ENCODE data around the gene GPX8. TPM values are rescaled to one million over a fixed set of nuclear protein-coding genes. Genes with fewer than 3 reads are reported as not detected.

The GPX8 gene
- total and polyA plus RNA-seq, 7 donors = 1.6 to 4.2 (median 2.4) TPM

- no peaks in the 10 kb centered on the region for H3K9me3 ChIP-seq
- 41 to 72% (median 69%) methylated on average over 1 of the region's 1 CpG for WGBS, 3 donors
- no peak overlapping the region for H3K27ac ChIP-seq
- no peaks in the 10 kb centered on the region for H3K36me3 ChIP-seq (ENCODE audit: insufficient read depth in 1 of 2, low read depth in 1 of 2)
- no peak for TF ChIP-seq CTCF (IDR thresholded peaks at IDR 0.05)
- intact Hi-C loops (cut with DNase I) = no loop called here
- H3K4me1 ChIP-seq = peaks cover 6% of the 10 kb centered on the region
- no peak overlapping the region for H3K4me3 ChIP-seq
- DNase-seq = no peak
- peaks cover 5 to 59% (median 11%) of the 10 kb centered on the region in 3 donors for H3K27me3 ChIP-seq (ENCODE audit: insufficient read depth in 3 of 3, low read length in 2 of 3)
- no peak for ATAC-seq
These were observed 20.0 kb downstream of the GPX8 start for GRCh38 chr5:55180016-55180415.

- intact Hi-C loops (cut with DNase I) = no loop called here
- Histone ChIP-seq H3K4me3 (no peak overlapping the region), H3K4me1 (no peaks in the 10 kb centered on the region), H3K9me3 (no peaks in the 10 kb centered on the region), H3K36me3 (ENCODE audit: insufficient read depth in 1 of 2, low read depth in 1 of 2) (no peaks in the 10 kb centered on the region), H3K27ac (no peak overlapping the region), H3K27me3 (ENCODE audit: insufficient read depth in 3 of 3, low read length in 2 of 3) (peaks cover 0 to 53% (median 11%) of the 10 kb centered on the region in 3 donors)
- peak; percentile 4 for TF ChIP-seq CTCF (IDR thresholded peaks at IDR 0.05)
- 62 to 69% (median 69%) methylated on average over 4 of the region's 4 CpGs for WGBS, 3 donors
- ATAC-seq = no peak
- no peak for DNase-seq
These were observed 27.4 kb downstream of the GPX8 start for GRCh38 chr5:55187370-55187769.

- no peak for DNase-seq
- WGBS, 3 donors = 66 to 68% (median 67%) methylated on average over 6 of the region's 6 CpGs
- no peak for TF ChIP-seq CTCF (IDR thresholded peaks at IDR 0.05)
- no peaks in the 10 kb centered on the region for H3K36me3 ChIP-seq (ENCODE audit: insufficient read depth in 1 of 2, low read depth in 1 of 2)
- ATAC-seq = no peak
- no peak overlapping the region for H3K4me3 ChIP-seq
- H3K9me3 ChIP-seq = no peaks in the 10 kb centered on the region
- peaks cover 0 to 48% (median 18%) of the 10 kb centered on the region in 3 donors for H3K27me3 ChIP-seq (ENCODE audit: insufficient read depth in 3 of 3, low read length in 2 of 3)
- intact Hi-C loops (cut with DNase I) = no loop called here
- no peak overlapping the region for H3K27ac ChIP-seq
- no peaks in the 10 kb centered on the region for H3K4me1 ChIP-seq
These were observed 28.9 kb downstream of the GPX8 start for GRCh38 chr5:55188656-55189540.

GRCh38 chr5:55191165-55191564 is 31.2 kb downstream of the GPX8 start:
- WGBS, 3 donors = 81 to 88% (median 87%) methylated on average over 2 of the region's 2 CpGs
- intact Hi-C loops (cut with DNase I) = no loop called here

More at GRCh38 chr5:55191165-55191564, 31.2 kb downstream of the GPX8 start:
- H3K27ac ChIP-seq = no peak overlapping the region
- no peaks in the 10 kb centered on the region for H3K9me3 ChIP-seq
- ATAC-seq = no peak
- H3K4me1 ChIP-seq = no peaks in the 10 kb centered on the region
- H3K4me3 ChIP-seq = no peak overlapping the region
- no peaks in the 10 kb centered on the region for H3K36me3 ChIP-seq (ENCODE audit: insufficient read depth in 1 of 2, low read depth in 1 of 2)
- no peak for DNase-seq
- no peak for TF ChIP-seq CTCF (IDR thresholded peaks at IDR 0.05)
- H3K27me3 ChIP-seq (ENCODE audit: insufficient read depth in 3 of 3, low read length in 2 of 3) = peaks cover 0 to 36% (median 16%) of the 10 kb centered on the region in 3 donors
